ENCODE data around the gene ANKRD31.

GRCh38 chr5:75156585-75156984 is 80.1 kb downstream of the ANKRD31 start:
- TF ChIP-seq, protein P1, sequence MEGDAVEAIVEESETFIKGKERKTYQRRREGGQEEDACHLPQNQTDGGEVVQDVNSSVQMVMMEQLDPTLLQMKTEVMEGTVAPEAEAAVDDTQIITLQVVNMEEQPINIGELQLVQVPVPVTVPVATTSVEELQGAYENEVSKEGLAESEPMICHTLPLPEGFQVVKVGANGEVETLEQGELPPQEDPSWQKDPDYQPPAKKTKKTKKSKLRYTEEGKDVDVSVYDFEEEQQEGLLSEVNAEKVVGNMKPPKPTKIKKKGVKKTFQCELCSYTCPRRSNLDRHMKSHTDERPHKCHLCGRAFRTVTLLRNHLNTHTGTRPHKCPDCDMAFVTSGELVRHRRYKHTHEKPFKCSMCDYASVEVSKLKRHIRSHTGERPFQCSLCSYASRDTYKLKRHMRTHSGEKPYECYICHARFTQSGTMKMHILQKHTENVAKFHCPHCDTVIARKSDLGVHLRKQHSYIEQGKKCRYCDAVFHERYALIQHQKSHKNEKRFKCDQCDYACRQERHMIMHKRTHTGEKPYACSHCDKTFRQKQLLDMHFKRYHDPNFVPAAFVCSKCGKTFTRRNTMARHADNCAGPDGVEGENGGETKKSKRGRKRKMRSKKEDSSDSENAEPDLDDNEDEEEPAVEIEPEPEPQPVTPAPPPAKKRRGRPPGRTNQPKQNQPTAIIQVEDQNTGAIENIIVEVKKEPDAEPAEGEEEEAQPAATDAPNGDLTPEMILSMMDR (conservative IDR thresholded peaks at IDR 0.05; ENCODE audit: low read length), result peak; percentile 56
- no peak for TF ChIP-seq EZH2phosphoT487 (IDR thresholded peaks at IDR 0.05; ENCODE audit: borderline replicate concordance)
